MM.1S (cell line): ENCODE results near the gene METAP1D.

Experiments
- DNase-seq: peaks from one replicate; pipeline ENCODE4 v3.0.0-alpha.2; 2015
- H2AFZ ChIP-seq: fragments of 300-600 bp; sonication (generic); 2 replicates; pipeline ENCODE4 v1.6.0; 2016; ENCODE audit warnings: antibody characterized with exemption, low read length
- H3F3A ChIP-seq: fragments of 300-600 bp; sonication (generic); 2 replicates; pipeline ENCODE4 v1.6.1; 2016; ENCODE audit warnings: mild to moderate bottlenecking, antibody characterized with exemption, low read length, moderate library complexity, mixed read lengths; ENCODE audit not compliant: insufficient read depth
- H3K27ac ChIP-seq: fragments of 300-600 bp; sonication (generic); 2 replicates; pipeline ENCODE4 v1.5.1; 2016; ENCODE audit warnings: mild to moderate bottlenecking, low read length
- H3K27me3 ChIP-seq: fragments of 300-600 bp; sonication (generic); replicated peaks from 2 replicates; pipeline ENCODE4 v1.6.0; 2016; ENCODE audit warnings: low read length; ENCODE audit not compliant: insufficient read depth
- H3K36me3 ChIP-seq: fragments of 300-600 bp; sonication (generic); replicated peaks from 2 replicates; pipeline ENCODE4 v1.6.1; 2016; ENCODE audit warnings: mild to moderate bottlenecking, low read length, mixed read lengths; ENCODE audit not compliant: insufficient read depth
- H3K4me1 ChIP-seq: fragments of 300-600 bp; sonication (generic); 2 replicates; pipeline ENCODE4 v1.6.1; 2016; ENCODE audit warnings: low read length, mixed read lengths
- H3K4me2 ChIP-seq: fragments of 300-600 bp; sonication (generic); 2 replicates; pipeline ENCODE4 v1.6.0; 2016; ENCODE audit warnings: low read depth, low read length
- H3K4me3 ChIP-seq: fragments of 300-600 bp; sonication (generic); 2 replicates; pipeline ENCODE4 v1.5.1; 2016; ENCODE audit warnings: low read length, mixed read lengths
- H3K79me2 ChIP-seq: fragments of 300-600 bp; sonication (generic); 2 replicates; pipeline ENCODE4 v1.6.1; 2016; ENCODE audit warnings: mixed run types, low read length, mixed read lengths
- H3K9ac ChIP-seq: fragments of 300-600 bp; sonication (generic); 2 replicates; pipeline ENCODE4 v1.6.1; 2016; ENCODE audit warnings: low read length, mixed read lengths
- H3K9me2 ChIP-seq: fragments of 300-600 bp; sonication (generic); replicated peaks from 2 replicates; pipeline ENCODE4 v1.6.1; 2016; ENCODE audit warnings: mild to moderate bottlenecking, low read length, mixed read lengths; ENCODE audit not compliant: insufficient read depth
- H3K9me3 ChIP-seq: fragments of 300-600 bp; sonication (generic); replicated peaks from 2 replicates; pipeline ENCODE4 v1.6.1; 2016; ENCODE audit warnings: mild to moderate bottlenecking, low read length, mixed read lengths; ENCODE audit not compliant: insufficient read depth
- H4K20me1 ChIP-seq: fragments of 300-600 bp; sonication (generic); 2 replicates; pipeline ENCODE4 v1.6.1; 2016; ENCODE audit warnings: mild to moderate bottlenecking, low read length, moderate library complexity, mixed read lengths; ENCODE audit not compliant: insufficient read depth
- EZH2 ChIP-seq: fragments of 300-600 bp; sonication (generic); optimal IDR thresholded peaks from 2 replicates; pipeline ENCODE3; 2017; ENCODE audit warnings: low read depth, mild to moderate bottlenecking, antibody characterized with exemption, low read length, mixed read lengths
- EZH2phosphoT487 ChIP-seq: fragments of 300-600 bp; sonication (generic); IDR thresholded peaks from 2 replicates; pipeline ENCODE4 v1.6.1; 2018; ENCODE audit warnings: antibody characterized with exemption, low read length
- TF ChIP-seq, protein P1 (sequence below): fragments of 300-600 bp; sonication (generic); IDR thresholded peaks from 2 replicates; pipeline ENCODE4 v1.5.1; 2016; ENCODE audit warnings: antibody characterized with exemption, low read length, mixed read lengths

METAP1D gene

DNA sequence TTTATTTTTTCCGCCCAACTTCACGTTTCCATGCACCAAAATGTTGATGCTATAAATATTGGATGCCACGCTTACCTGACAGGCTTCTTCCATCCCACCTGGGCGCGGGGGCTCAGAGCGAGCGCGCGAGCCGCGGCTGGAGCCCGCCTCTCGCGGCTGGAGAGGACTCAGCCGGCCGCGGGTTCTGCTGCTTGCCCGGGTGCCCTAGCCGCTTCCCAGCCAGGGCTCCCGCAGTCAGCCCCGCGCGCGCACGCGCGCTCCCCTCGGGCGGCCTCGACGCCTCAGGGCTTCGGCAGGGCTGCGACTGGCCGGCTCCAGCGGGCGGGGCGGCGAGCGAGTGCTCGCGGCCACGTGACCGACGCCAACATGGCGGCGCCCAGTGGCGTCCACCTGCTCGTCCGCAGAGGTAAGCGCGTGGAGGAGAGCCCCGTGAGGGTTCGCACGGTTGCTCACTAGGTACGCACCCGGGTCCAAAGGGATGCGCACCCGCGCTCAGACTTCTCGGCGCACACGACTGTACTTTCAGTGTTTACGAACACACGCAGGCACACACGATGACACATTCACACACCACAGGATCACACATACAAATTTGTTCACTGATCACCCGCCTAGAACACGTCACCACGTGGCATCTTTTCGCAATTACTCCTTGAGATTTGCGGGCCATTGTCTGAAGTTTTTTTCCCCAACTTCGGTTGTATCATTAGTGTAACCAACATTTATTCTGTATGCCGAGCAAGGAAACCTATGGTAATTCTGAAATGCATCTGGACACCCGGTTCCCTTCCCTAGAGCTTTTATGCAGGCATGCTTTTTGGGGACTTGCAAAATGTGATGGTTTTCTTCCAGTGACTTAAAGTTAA, at the start of gene METAP1D:
TSS of gene METAP1D (plus strand) at position 350 of the 866 bp plus-strand sequence. CDS start at position 367, 17 bp downstream.
- Histone ChIP-seq H3K9ac (peak within 1 kb of the TSS; percentile 81), H4K20me1 (no peaks in the 10 kb centered on the region), H3K9me3 (no peaks in the 10 kb centered on the region), H3K27ac (peak within 1 kb of the TSS; percentile 58; the same call in 1 of the 2 replicates), H3K4me3 (peak within 1 kb of the TSS; percentile 89), H3F3A (no peaks in the 10 kb centered on the region), H2AFZ (peak within 1 kb of the TSS; percentile 86), H3K9me2 (no peaks in the 10 kb centered on the region), H3K4me2 (peak within 1 kb of the TSS; percentile 77), H3K79me2 (no peaks in the 10 kb centered on the region), H3K27me3 (no peaks in the 10 kb centered on the region), H3K36me3 (no peaks in the 10 kb centered on the region), H3K4me1 (peaks cover 7% of the 10 kb centered on the region)
- peak; percentile 97 for DNase-seq
- TF ChIP-seq EZH2phosphoT487 (no peak), EZH2 (no peak)
- TF ChIP-seq, protein P1, sequence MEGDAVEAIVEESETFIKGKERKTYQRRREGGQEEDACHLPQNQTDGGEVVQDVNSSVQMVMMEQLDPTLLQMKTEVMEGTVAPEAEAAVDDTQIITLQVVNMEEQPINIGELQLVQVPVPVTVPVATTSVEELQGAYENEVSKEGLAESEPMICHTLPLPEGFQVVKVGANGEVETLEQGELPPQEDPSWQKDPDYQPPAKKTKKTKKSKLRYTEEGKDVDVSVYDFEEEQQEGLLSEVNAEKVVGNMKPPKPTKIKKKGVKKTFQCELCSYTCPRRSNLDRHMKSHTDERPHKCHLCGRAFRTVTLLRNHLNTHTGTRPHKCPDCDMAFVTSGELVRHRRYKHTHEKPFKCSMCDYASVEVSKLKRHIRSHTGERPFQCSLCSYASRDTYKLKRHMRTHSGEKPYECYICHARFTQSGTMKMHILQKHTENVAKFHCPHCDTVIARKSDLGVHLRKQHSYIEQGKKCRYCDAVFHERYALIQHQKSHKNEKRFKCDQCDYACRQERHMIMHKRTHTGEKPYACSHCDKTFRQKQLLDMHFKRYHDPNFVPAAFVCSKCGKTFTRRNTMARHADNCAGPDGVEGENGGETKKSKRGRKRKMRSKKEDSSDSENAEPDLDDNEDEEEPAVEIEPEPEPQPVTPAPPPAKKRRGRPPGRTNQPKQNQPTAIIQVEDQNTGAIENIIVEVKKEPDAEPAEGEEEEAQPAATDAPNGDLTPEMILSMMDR = no peak

- H3K4me2 ChIP-seq = no peak overlapping the region
- H3K27me3 ChIP-seq = no peaks in the 10 kb centered on the region
- DNase-seq = no peak
- no peaks in the 10 kb centered on the region for H3F3A ChIP-seq
- no peak overlapping the region for H3K27ac ChIP-seq
- 0 out of 2 replicates have a peak, but pooled peaks cover 7% of the 10 kb centered on the region for H3K79me2 ChIP-seq
- H3K9me3 ChIP-seq = no peaks in the 10 kb centered on the region
- H3K36me3 ChIP-seq = no peaks in the 10 kb centered on the region
- TF ChIP-seq EZH2phosphoT487 = no peak
- no peak for TF ChIP-seq EZH2
- TF ChIP-seq, protein P1 = no peak
- no peak overlapping the region for H3K9ac ChIP-seq
- no peaks in the 10 kb centered on the region for H4K20me1 ChIP-seq
- no peak overlapping the region for H3K4me3 ChIP-seq
- H2AFZ ChIP-seq = no peak overlapping the region
- no peaks in the 10 kb centered on the region for H3K4me1 ChIP-seq
- no peaks in the 10 kb centered on the region for H3K9me2 ChIP-seq
These were observed 47.5 kb upstream of the METAP1D start for GRCh38 chr2:171952276-171952675.

DNA sequence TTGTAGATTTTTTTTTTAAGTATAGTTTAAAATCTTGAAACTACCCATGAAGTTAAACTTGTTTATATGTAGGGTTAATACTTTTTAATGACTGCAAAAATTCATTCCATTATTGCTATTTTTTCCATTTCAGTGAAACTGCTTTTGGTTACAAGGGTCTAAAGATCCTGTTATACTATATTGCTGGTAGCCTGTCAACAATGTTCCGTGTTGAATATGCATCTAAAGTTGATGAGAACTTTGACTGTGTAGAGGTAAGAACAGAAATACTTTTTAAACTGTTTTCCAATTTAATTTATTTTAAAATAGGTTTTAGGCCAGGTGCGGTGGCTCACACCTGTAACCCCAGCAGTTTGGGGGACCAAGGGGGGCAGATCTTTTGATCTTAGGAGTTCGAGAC, 47.0 kb upstream of the METAP1D start:
- H3K27ac ChIP-seq = no peak overlapping the region
- H3K9me2 ChIP-seq = no peaks in the 10 kb centered on the region
- H3K4me2 ChIP-seq = no peak overlapping the region
- no peaks in the 10 kb centered on the region for H3K9me3 ChIP-seq
- no peaks in the 10 kb centered on the region for H3K4me1 ChIP-seq
- H4K20me1 ChIP-seq = no peaks in the 10 kb centered on the region
- H3K79me2 ChIP-seq = 0 out of 2 replicates have a peak, but pooled peaks cover 7% of the 10 kb centered on the region
- no peaks in the 10 kb centered on the region for H3F3A ChIP-seq
- H3K9ac ChIP-seq = no peak overlapping the region
- H3K36me3 ChIP-seq = no peaks in the 10 kb centered on the region
- H3K4me3 ChIP-seq = no peak overlapping the region
- no peak overlapping the region for H2AFZ ChIP-seq
- no peak for DNase-seq
- TF ChIP-seq, protein P1 = no peak
- TF ChIP-seq EZH2phosphoT487 (no peak), EZH2 (no peak)
- no peaks in the 10 kb centered on the region for H3K27me3 ChIP-seq
